Testis (tissue), 2 donors: ENCODE measurements around the gene MST1R.

Source experiments
- CTCF ChIP-seq, 3 experiments: fragments of 450-650 bp in 2 of 3; fragments of 200-600 bp in 1 of 3; sonication (generic) in 1 of 3; IDR thresholded peaks; one replicate each; pipeline ENCODE4 v1.5.1; 2016 to 2019; ENCODE audit warnings: antibody characterized with exemption in 3 of 3, mild to moderate bottlenecking in 2 of 3, moderate library complexity in 1 of 3
- POLR2A ChIP-seq: fragments of 450-650 bp; IDR thresholded peaks from one replicate; pipeline ENCODE4 v1.6.1; 2017; ENCODE audit warnings: antibody characterized with exemption, mild to moderate bottlenecking, moderate library complexity

GRCh38 chr3:49911124-49911420 is 7.4 kb upstream of the MST1R start:
- TF ChIP-seq CTCF (IDR thresholded peaks at IDR 0.05), result no peak
- no peak for TF ChIP-seq POLR2A
